Measurements from ENCODE around the gene SMARCC1.
"Not testable (repeated sequence)": the region's sequence is repeated elsewhere in the genome, so short reads cannot be mapped to it uniquely, and the experiment has no call there.

Gene SMARCC1

GRCh38 chr3:47772788-47773187, 8.9 kb downstream of the SMARCC1 start:
- in situ Hi-C loops (cut with HindIII; ENCODE audit: low sequenced_read_pairs) = loop anchor here (5.0 kb wide), 1 partner anchor 65 kb away; no protein-coding TSS in a partner anchor

- in situ Hi-C loops (cut with HindIII; ENCODE audit: low sequenced_read_pairs) = loop anchor here (5.0 kb wide), 1 partner anchor 65 kb away; no protein-coding TSS in a partner anchor
Observed at GRCh38 chr3:47772047-47772446, 9.6 kb downstream of the SMARCC1 start.

- in situ Hi-C loops (cut with HindIII; ENCODE audit: low sequenced_read_pairs) = no loop called here
Observed at GRCh38 chr3:47766186-47766585, 15.5 kb downstream of the SMARCC1 start.

GRCh38 chr3:47762233-47762632, 19.5 kb downstream of the SMARCC1 start:
- in situ Hi-C loops (cut with HindIII; ENCODE audit: low sequenced_read_pairs) = no loop called here

GRCh38 chr3:47761046-47761445, 20.6 kb downstream of the SMARCC1 start:
- in situ Hi-C loops (cut with HindIII; ENCODE audit: low sequenced_read_pairs) = no loop called here

GRCh38 chr3:47760207-47760606, 21.5 kb downstream of the SMARCC1 start:
- in situ Hi-C loops (cut with HindIII; ENCODE audit: low sequenced_read_pairs) = not testable (repeated sequence)

- in situ Hi-C loops (cut with HindIII; ENCODE audit: low sequenced_read_pairs) = no loop called here
Observed at GRCh38 chr3:47758261-47759025, 23.2 kb downstream of the SMARCC1 start.

GRCh38 chr3:47752716-47753115, 29.0 kb downstream of the SMARCC1 start:
- in situ Hi-C loops (cut with HindIII; ENCODE audit: low sequenced_read_pairs) = no loop called here

GRCh38 chr3:47750811-47751354, 30.8 kb downstream of the SMARCC1 start:
- in situ Hi-C loops (cut with HindIII; ENCODE audit: low sequenced_read_pairs) = not testable (repeated sequence)

GRCh38 chr3:47747558-47747957, 34.1 kb downstream of the SMARCC1 start:
- in situ Hi-C loops (cut with HindIII; ENCODE audit: low sequenced_read_pairs) = no loop called here

GRCh38 chr3:47746264-47746663, 35.4 kb downstream of the SMARCC1 start:
- in situ Hi-C loops (cut with HindIII; ENCODE audit: low sequenced_read_pairs) = no loop called here

GRCh38 chr3:47743855-47744254, 37.8 kb downstream of the SMARCC1 start:
- in situ Hi-C loops (cut with HindIII; ENCODE audit: low sequenced_read_pairs) = loop anchor here (5.0 kb wide), 1 partner anchor 83 kb away; no protein-coding TSS in a partner anchor

- in situ Hi-C loops (cut with HindIII; ENCODE audit: low sequenced_read_pairs) = loop anchor here (5.0 kb wide), 1 partner anchor 84 kb away; no protein-coding TSS in a partner anchor
Observed at GRCh38 chr3:47743352-47743751, 38.3 kb downstream of the SMARCC1 start.

- in situ Hi-C loops (cut with HindIII; ENCODE audit: low sequenced_read_pairs) = loop anchor here (5.0 kb wide), 1 partner anchor 85 kb away; no protein-coding TSS in a partner anchor
Observed at GRCh38 chr3:47741925-47742324, 39.8 kb downstream of the SMARCC1 start.

GRCh38 chr3:47732143-47732542, 49.5 kb downstream of the SMARCC1 start:
- in situ Hi-C loops (cut with HindIII; ENCODE audit: low sequenced_read_pairs) = no loop called here

GRCh38 chr3:47731061-47731460, 50.6 kb downstream of the SMARCC1 start:
- in situ Hi-C loops (cut with HindIII; ENCODE audit: low sequenced_read_pairs) = no loop called here

- in situ Hi-C loops (cut with HindIII; ENCODE audit: low sequenced_read_pairs) = no loop called here
Observed at GRCh38 chr3:47722859-47723258, 58.8 kb downstream of the SMARCC1 start.

- in situ Hi-C loops (cut with HindIII; ENCODE audit: low sequenced_read_pairs) = not testable (repeated sequence)
Observed at GRCh38 chr3:47717448-47717847, 64.2 kb downstream of the SMARCC1 start.

- in situ Hi-C loops (cut with HindIII; ENCODE audit: low sequenced_read_pairs) = no loop called here
Observed at GRCh38 chr3:47716656-47717055, 65.0 kb downstream of the SMARCC1 start.

- in situ Hi-C loops (cut with HindIII; ENCODE audit: low sequenced_read_pairs) = no loop called here
Observed at GRCh38 chr3:47715928-47716327, 65.8 kb downstream of the SMARCC1 start.

GRCh38 chr3:47714606-47715005, 67.1 kb downstream of the SMARCC1 start:
- in situ Hi-C loops (cut with HindIII; ENCODE audit: low sequenced_read_pairs) = no loop called here

GRCh38 chr3:47713655-47714054, 68.0 kb downstream of the SMARCC1 start:
- in situ Hi-C loops (cut with HindIII; ENCODE audit: low sequenced_read_pairs) = no loop called here
